Bronchial epithelial cell (primary cell): Measurements from ENCODE around the gene LIPH. TPM values are rescaled to one million over a fixed set of nuclear protein-coding genes. Genes with fewer than 3 reads are reported as not detected.
"Not testable (repeated sequence)": the region's sequence is repeated elsewhere in the genome, so short reads cannot be mapped to it uniquely, and the experiment has no call there.

Experiments
- DNase-seq: peaks from one replicate; pipeline ENCODE4 v3.0.0-alpha.2; 2010; ENCODE audit warnings: low read depth
- FAIRE-seq: peaks from 2 replicates; lab custom pipeline; 2011; peaks lifted over from hg19 to GRCh38; lab: Jason Lieb, UNC
- H3K27me3 ChIP-seq: 2 replicates; pipeline ENCODE4 v1.5.1; 2011; ENCODE audit warnings: low read length; ENCODE audit not compliant: control insufficient read depth, insufficient read depth
- H3K36me3 ChIP-seq: 2 replicates; pipeline ENCODE4 v1.5.1; 2011; ENCODE audit warnings: low read length; ENCODE audit not compliant: control insufficient read depth, insufficient read depth
- H3K4me3 ChIP-seq: 2 replicates; pipeline ENCODE4 v1.5.1; 2011; ENCODE audit warnings: mild to moderate bottlenecking, low read depth, low read length, control low read depth
- CTCF ChIP-seq: IDR thresholded peaks from 2 replicates; pipeline ENCODE4 v1.5.1; 2011; ENCODE audit warnings: mild to moderate bottlenecking, moderate library complexity, low read length, control low read depth, inconsistent platforms; ENCODE audit not compliant: insufficient read depth, severe bottlenecking
- total RNA-seq: library from RNA; depleted of rRNA; stranded (reverse); fragments of >200 nt; gene quantifications from 2 replicates; pipeline ENCODE4 v1.2.1, GENCODE V29; 2014

The LIPH gene
- total RNA-seq, 1 donor from 2014 or later, result 1.8 TPM

GRCh38 chr3:185585518-185585858, 33.1 kb upstream of the LIPH start:
- no peak for DNase-seq

GRCh38 chr3:185584686-185585085, 32.3 kb upstream of the LIPH start:
- no peak for FAIRE-seq
- no peaks in the 10 kb centered on the region for H3K27me3 ChIP-seq
- no peak for TF ChIP-seq CTCF
- H3K36me3 ChIP-seq, result no peaks in the 10 kb centered on the region
- no peak for DNase-seq
- no peak overlapping the region for H3K4me3 ChIP-seq

More at GRCh38 chr3:185585518-185585858, 33.1 kb upstream of the LIPH start:
- Histone ChIP-seq H3K4me3 (peak overlapping the region; percentile 98), H3K27me3 (no peaks in the 10 kb centered on the region), H3K36me3 (no peaks in the 10 kb centered on the region)
- no peak for TF ChIP-seq CTCF
- no peak for FAIRE-seq

- H3K36me3 ChIP-seq, result no peaks in the 10 kb centered on the region
- no peak for TF ChIP-seq CTCF
- no peak overlapping the region for H3K4me3 ChIP-seq
- DNase-seq, result no peak
- FAIRE-seq, result no peak
- H3K27me3 ChIP-seq, result no peaks in the 10 kb centered on the region
Observed at GRCh38 chr3:185583925-185584324, 31.5 kb upstream of the LIPH start.

GRCh38 chr3:185582871-185583270, 30.5 kb upstream of the LIPH start:
- no peaks in the 10 kb centered on the region for H3K27me3 ChIP-seq
- no peak overlapping the region for H3K4me3 ChIP-seq
- DNase-seq (no peak), FAIRE-seq (no peak)
- H3K36me3 ChIP-seq, result no peaks in the 10 kb centered on the region
- no peak for TF ChIP-seq CTCF

- DNase-seq (no peak), FAIRE-seq (no peak)
- no peak overlapping the region for H3K4me3 ChIP-seq
- no peaks in the 10 kb centered on the region for H3K36me3 ChIP-seq
- TF ChIP-seq CTCF, result no peak
- H3K27me3 ChIP-seq, result no peaks in the 10 kb centered on the region
Observed at GRCh38 chr3:185582236-185582635, 29.8 kb upstream of the LIPH start.

- not testable (repeated sequence) for FAIRE-seq
Observed at GRCh38 chr3:185575108-185575869, 22.9 kb upstream of the LIPH start.

More at GRCh38 chr3:185575108-185575869, 22.9 kb upstream of the LIPH start:
- peak; percentile 51 for DNase-seq
- H3K27me3 ChIP-seq, H3K4me3 ChIP-seq, H3K36me3 ChIP-seq: not testable (repeated sequence)
- TF ChIP-seq CTCF, result peak; percentile 54
